IMR-90 (cell line): ENCODE data around the gene UACA. TPM values are rescaled to one million over a fixed set of nuclear protein-coding genes. Genes with fewer than 3 reads are reported as not detected.
A peak's percentile ranks its signal among the peaks of the same experiment; 100 is the strongest.

Source experiments
- ATAC-seq: fragments of 200-7000 bp; cut with Tn5 transposase; 2 replicates; pipeline ENCODE4 v1.9.1; 2020; ENCODE audit warnings: low read depth, mild to moderate bottlenecking, moderate library complexity
- BruUV-seq: library from RNA; stranded (reverse); fragments of 400-500 nt; replicated peaks from 2 replicates; lab custom pipeline; 2021; lab: Mats Ljungman, UMichigan
- CTCF ChIA-PET: fragments of 300-600 bp; formaldehyde crosslinking; extraction: SDS; loops from one replicate; lab custom pipeline; 2021; ENCODE audit warnings: antibody characterized with exemption; lab: Yijun Ruan, JAX
- POLR2A ChIA-PET: fragments of 300-600 bp; sonication (Branson Sonifier 250); formaldehyde crosslinking; loops from one replicate; lab custom pipeline; 2022; ENCODE audit warnings: antibody characterized with exemption; ENCODE audit not compliant: unreplicated experiment; lab: Charles Lee
- DNase-seq: peaks from one replicate; pipeline ENCODE4 v3.0.0; 2013
- H2AFZ ChIP-seq: replicated peaks from 2 replicates; pipeline ENCODE3; 2013; ENCODE audit warnings: low read length, mild to moderate bottlenecking; ENCODE audit not compliant: poor library complexity
- H2AK5ac ChIP-seq: 2 replicates; pipeline ENCODE4 v1.6.1; 2013; ENCODE audit warnings: low read depth, low read length, inconsistent platforms
- H2AK9ac ChIP-seq: replicated peaks from 2 replicates; pipeline ENCODE3; 2013; ENCODE audit warnings: mild to moderate bottlenecking, low read depth, low read length, moderate library complexity; ENCODE audit not compliant: poor library complexity
- H2BK120ac ChIP-seq: 2 replicates; pipeline ENCODE4 v1.6.1; 2013; ENCODE audit warnings: low read depth, low read length, inconsistent platforms
- H2BK15ac ChIP-seq: 3 replicates; pipeline ENCODE4 v1.6.1; 2013; ENCODE audit warnings: low read depth, low read length, inconsistent platforms
- H2BK20ac ChIP-seq: 2 replicates; pipeline ENCODE4 v1.6.1; 2013; ENCODE audit warnings: low read depth, mild to moderate bottlenecking, inconsistent platforms, low read length, moderate library complexity
- H2BK5ac ChIP-seq: 2 replicates; pipeline ENCODE4 v1.6.1; 2013; ENCODE audit warnings: mild to moderate bottlenecking, low read depth, low read length, inconsistent platforms; ENCODE audit not compliant: poor library complexity, severe bottlenecking
- H3K14ac ChIP-seq: replicated peaks from 2 replicates; pipeline ENCODE4 v1.6.1; 2013; ENCODE audit warnings: low read depth, low read length, inconsistent platforms
- H3K18ac ChIP-seq: 2 replicates; pipeline ENCODE4 v1.6.1; 2013; ENCODE audit warnings: low read depth, low read length, control low read depth
- H3K23ac ChIP-seq: 2 replicates; pipeline ENCODE4 v1.6.1; 2013; ENCODE audit warnings: low read depth, low read length, inconsistent platforms
- H3K27ac ChIP-seq: 2 replicates; pipeline ENCODE4 v1.5.1; 2013; ENCODE audit warnings: mild to moderate bottlenecking, control low read depth, low read length; ENCODE audit not compliant: insufficient read depth
- H3K27me3 ChIP-seq: 2 replicates; pipeline ENCODE4 v1.6.1; 2013; ENCODE audit warnings: low read length; ENCODE audit not compliant: control insufficient read depth, insufficient read depth
- H3K36me3 ChIP-seq: 2 replicates; pipeline ENCODE4 v1.6.1; 2013; ENCODE audit warnings: low read length, mixed read lengths; ENCODE audit not compliant: control insufficient read depth, insufficient read depth
- H3K4ac ChIP-seq: 2 replicates; pipeline ENCODE4 v1.6.1; 2013; ENCODE audit warnings: low read depth, low read length, inconsistent platforms
- H3K4me1 ChIP-seq: 2 replicates; pipeline ENCODE4 v1.6.1; 2013; ENCODE audit warnings: low read length, mixed read lengths; ENCODE audit not compliant: control insufficient read depth, insufficient read depth
- H3K4me2 ChIP-seq: 2 replicates; pipeline ENCODE4 v1.6.1; 2013; ENCODE audit warnings: low read depth, mild to moderate bottlenecking, control low read depth, low read length, moderate library complexity
- H3K4me3 ChIP-seq: 2 replicates; pipeline ENCODE4 v1.5.1; 2013; ENCODE audit warnings: low read depth, mild to moderate bottlenecking, control low read depth, low read length, moderate library complexity; ENCODE audit not compliant: insufficient read depth
- H3K56ac ChIP-seq: 2 replicates; pipeline ENCODE4 v1.6.1; 2013; ENCODE audit warnings: low read length, inconsistent platforms; ENCODE audit not compliant: insufficient read depth; ENCODE audit errors: extremely low read depth
- H3K79me1 ChIP-seq, 2 experiments: 2 replicates each; pipeline ENCODE4 v1.6.1; 2013; ENCODE audit warnings: low read length in 2 of 2, inconsistent platforms in 1 of 2, low read depth in 1 of 2
- H3K9ac ChIP-seq: 2 replicates; pipeline ENCODE4 v1.6.1; 2013; ENCODE audit warnings: low read depth, low read length, control low read depth
- H3K9me1 ChIP-seq: 2 replicates; pipeline ENCODE4 v1.6.1; 2013; ENCODE audit warnings: low read length, inconsistent platforms; ENCODE audit not compliant: insufficient read depth
- H3K9me3 ChIP-seq: 2 replicates; pipeline ENCODE4 v1.6.1; 2013; ENCODE audit warnings: low read length; ENCODE audit not compliant: control insufficient read depth, insufficient read depth
- H4K20me1 ChIP-seq: 2 replicates; pipeline ENCODE4 v1.6.1; 2013; ENCODE audit warnings: low read length, inconsistent platforms; ENCODE audit not compliant: insufficient read depth
- H4K5ac ChIP-seq: 2 replicates; pipeline ENCODE4 v1.6.1; 2013; ENCODE audit warnings: mild to moderate bottlenecking, low read depth, low read length, control low read depth
- H4K8ac ChIP-seq, 2 experiments: 2 replicates each; pipeline ENCODE4 v1.6.1; 2013; ENCODE audit warnings: low read depth in 2 of 2, low read length in 2 of 2, control low read depth in 1 of 2, inconsistent platforms in 1 of 2
- H4K91ac ChIP-seq: 2 replicates; pipeline ENCODE4 v1.6.1; 2013; ENCODE audit warnings: low read depth, low read length, inconsistent platforms; ENCODE audit not compliant: insufficient read depth
- CEBPB ChIP-seq: IDR thresholded peaks from 2 replicates; pipeline ENCODE4 v1.6.1; 2012; ENCODE audit warnings: low read depth, low read length, improper control_type of control experiment
- ELK1 ChIP-seq: fragments of 150-350 bp; IDR thresholded peaks from 2 replicates; pipeline ENCODE4 v1.6.1; 2016; ENCODE audit warnings: low read depth, mild to moderate bottlenecking, low read length, moderate library complexity, borderline replicate concordance
- WGBS, 2 experiments: methylation state at CpG; one replicate each; pipeline versions ENCODE4 v1.1.5 to v1.1.7; 2013; ENCODE audit warnings: missing lambda C conversion rate in 2 of 2; ENCODE audit not compliant: insufficient read length in 1 of 2; ENCODE audit errors: extremely low coverage in 2 of 2; 5-methylcytosine and 5-hydroxymethylcytosine counted together
- dilution Hi-C: fragments of 300-500 bp; cut with HindIII; formaldehyde crosslinking; loops from one replicate; pipeline ENCODE4 v1.14.3; 2018; ENCODE audit warnings: low sequenced_read_pairs; ENCODE audit not compliant: unreplicated experiment
- in situ Hi-C: fragments of 300-500 bp; cut with MboI; formaldehyde crosslinking; loops from 3 replicates; pipeline ENCODE4 v1.14.3; 2019; ENCODE audit warnings: low sequenced_read_pairs, inconsistent platforms, mixed read lengths
- intact Hi-C: fragments of 100-400 bp; cut with micrococcal nuclease; formaldehyde crosslinking; loops from 2 replicates; pipeline ENCODE4 v1.10.0; 2022
- polyA plus RNA-seq, 3 experiments: library from polyadenylated mRNA; depleted of rRNA; stranded (reverse); fragments of >200 nt; gene quantifications; 2 replicates each; pipeline ENCODE4 v1.2.3, GENCODE V29; 2012; ENCODE audit warnings: low replicate concordance in 1 of 3
- total RNA-seq: library from RNA; depleted of rRNA; stranded (reverse); fragments of >200 nt; gene quantifications from 2 replicates; pipeline ENCODE4 v1.2.3, GENCODE V29; 2012

The UACA gene
- total and polyA plus RNA-seq, 2 of the 4 experiments (the other 2 are of a cell fraction), result 156 to 507 TPM

GRCh38 chr15:70643106-70643782 lies 120.1 kb downstream of the UACA start:
- Histone ChIP-seq H3K4me3 (no peak overlapping the region), H3K9me3 (no peaks in the 10 kb centered on the region), H2AK9ac (no peak overlapping the region), H3K27ac (no peak overlapping the region), H3K79me1 (no peaks in the 10 kb centered on the region), H2BK120ac (no peak overlapping the region; the same call in 1 of the 2 replicates), H3K4me1 (peaks cover 9% of the 10 kb centered on the region), H3K23ac (no peak overlapping the region), H4K8ac (peak overlapping the region in 1 of 2 experiments; percentile 35; a peak in 2 of 4 replicates), H3K9me1 (peaks cover 7% of the 10 kb centered on the region), H3K4me2 (no peak overlapping the region), H4K5ac (no peak overlapping the region), H2BK5ac (no peak overlapping the region), H3K4ac (no peak overlapping the region), H4K91ac (no peak overlapping the region), H3K18ac (no peak overlapping the region), H3K27me3 (no peaks in the 10 kb centered on the region), H2BK20ac (peak overlapping the region; percentile 48; the same call in 1 of the 2 replicates), H2AFZ (no peak overlapping the region), H4K20me1 (no peaks in the 10 kb centered on the region), H3K9ac (no peak overlapping the region), H3K14ac (no peak overlapping the region), H2AK5ac (no peak overlapping the region), H3K36me3 (no peaks in the 10 kb centered on the region; the same call in 1 of the 2 replicates), H3K56ac (no peak overlapping the region), H2BK15ac (no peak overlapping the region)
- dilution Hi-C loops (no loop called here), intact Hi-C loops (no loop called here), in situ Hi-C loops (no loop called here)
- no peak for DNase-seq
- ChIA-PET POLR2A (no interaction called here), CTCF (interaction anchor here (0.8 to 1.5 kb wide), 2 partner anchors 74 kb away, joined by 3 read pairs; no protein-coding TSS in a partner anchor)
- no CpG with 5 or more reads among the region's 8 CpGs for WGBS, 2 experiments
- TF ChIP-seq ELK1 (no peak), CEBPB (peak; percentile 69)
- no peak; the same call in 1 of the 2 replicates for ATAC-seq
- BruUV-seq, result no TSS peak
